Measurements from ENCODE around the gene PEDS1. TPM values are rescaled to one million over a fixed set of nuclear protein-coding genes. Genes with fewer than 3 reads are reported as not detected.

Gene PEDS1
- total RNA-seq, 1 donor from 2014 or later: 44.1 TPM

DNA sequence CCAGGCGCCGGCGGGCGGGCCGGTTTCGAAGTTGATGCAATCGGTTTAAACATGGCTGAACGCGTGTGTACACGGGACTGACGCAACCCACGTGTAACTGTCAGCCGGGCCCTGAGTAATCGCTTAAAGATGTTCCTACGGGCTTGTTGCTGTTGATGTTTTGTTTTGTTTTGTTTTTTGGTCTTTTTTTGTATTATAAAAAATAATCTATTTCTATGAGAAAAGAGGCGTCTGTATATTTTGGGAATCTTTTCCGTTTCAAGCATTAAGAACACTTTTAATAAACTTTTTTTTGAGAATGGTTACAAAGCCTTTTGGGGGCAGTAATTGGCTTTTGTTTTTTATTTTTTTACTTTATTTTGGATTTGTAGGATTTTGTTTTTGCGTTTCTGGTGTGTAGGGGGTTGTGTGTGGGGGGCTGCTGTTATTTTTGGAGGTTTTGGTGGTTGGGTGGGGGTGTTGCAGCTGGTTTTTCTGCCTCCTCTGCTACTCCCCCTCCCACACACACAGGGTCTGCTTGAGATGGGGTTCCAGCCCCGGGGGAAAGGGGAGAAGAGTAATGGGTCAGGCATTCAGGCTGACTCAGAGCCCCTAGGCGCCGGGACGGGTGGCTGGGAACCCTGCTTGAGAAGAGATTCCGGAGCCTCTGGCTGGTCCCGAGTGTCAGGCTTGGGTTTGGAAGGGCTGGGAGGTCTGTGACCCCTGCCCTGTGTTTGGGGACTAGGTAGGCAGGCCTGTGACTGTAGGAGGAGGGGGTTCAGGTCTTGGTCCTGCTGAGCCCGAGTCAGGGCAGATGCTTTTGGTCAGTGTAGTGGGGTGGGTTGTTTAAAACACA is 39.1 kb upstream of the PEDS1 start:
- no peak for FAIRE-seq

GRCh38 chr20:50191544-50192363 is 38.2 kb upstream of the PEDS1 start:
- peaks cover 34% of the 10 kb centered on the region for H3K79me2 ChIP-seq (ENCODE audit: insufficient read depth, low read length)
- H3K4me1 ChIP-seq (ENCODE audit: insufficient read depth, low read length): peaks cover 27% of the 10 kb centered on the region
- peak overlapping the region; percentile 96 for H3K9ac ChIP-seq (ENCODE audit: low read length)
- FAIRE-seq (no peak), DNase-seq (ENCODE audit: low read depth) (peak; percentile 46)
- H3K27me3 ChIP-seq (ENCODE audit: insufficient read depth, low read length): no peaks in the 10 kb centered on the region
- Mint-ChIP-seq H3K27ac (ENCODE audit: unreplicated experiment) (peak overlapping the region; percentile 100), H3K4me1 (ENCODE audit: low read depth, unreplicated experiment) (peaks cover 18% of the 10 kb centered on the region), H3K9me3 (ENCODE audit: unreplicated experiment) (no peaks in the 10 kb centered on the region), H3K36me3 (ENCODE audit: low read depth, unreplicated experiment) (peaks cover 8% of the 10 kb centered on the region), H3K27me3 (ENCODE audit: low read depth, unreplicated experiment) (peaks cover 2% of the 10 kb centered on the region), H3K4me3 (ENCODE audit: unreplicated experiment) (peak overlapping the region; percentile 98)
- H3K9me3 ChIP-seq (ENCODE audit: insufficient read depth, low read depth, low read length): no peaks in the 10 kb centered on the region
- peak overlapping the region; percentile 97 for H3K4me3 ChIP-seq (ENCODE audit: insufficient read depth, low read depth, low read length)
- no peaks in the 10 kb centered on the region for H3K36me3 ChIP-seq (ENCODE audit: insufficient read depth, low read length)
- peaks cover 33% of the 10 kb centered on the region for H4K20me1 ChIP-seq (ENCODE audit: insufficient read depth, low read length)
- no peak for TF ChIP-seq EZH2 (IDR thresholded peaks at IDR 0.05; ENCODE audit: insufficient read depth, low read length)
- TF ChIP-seq, protein P1, sequence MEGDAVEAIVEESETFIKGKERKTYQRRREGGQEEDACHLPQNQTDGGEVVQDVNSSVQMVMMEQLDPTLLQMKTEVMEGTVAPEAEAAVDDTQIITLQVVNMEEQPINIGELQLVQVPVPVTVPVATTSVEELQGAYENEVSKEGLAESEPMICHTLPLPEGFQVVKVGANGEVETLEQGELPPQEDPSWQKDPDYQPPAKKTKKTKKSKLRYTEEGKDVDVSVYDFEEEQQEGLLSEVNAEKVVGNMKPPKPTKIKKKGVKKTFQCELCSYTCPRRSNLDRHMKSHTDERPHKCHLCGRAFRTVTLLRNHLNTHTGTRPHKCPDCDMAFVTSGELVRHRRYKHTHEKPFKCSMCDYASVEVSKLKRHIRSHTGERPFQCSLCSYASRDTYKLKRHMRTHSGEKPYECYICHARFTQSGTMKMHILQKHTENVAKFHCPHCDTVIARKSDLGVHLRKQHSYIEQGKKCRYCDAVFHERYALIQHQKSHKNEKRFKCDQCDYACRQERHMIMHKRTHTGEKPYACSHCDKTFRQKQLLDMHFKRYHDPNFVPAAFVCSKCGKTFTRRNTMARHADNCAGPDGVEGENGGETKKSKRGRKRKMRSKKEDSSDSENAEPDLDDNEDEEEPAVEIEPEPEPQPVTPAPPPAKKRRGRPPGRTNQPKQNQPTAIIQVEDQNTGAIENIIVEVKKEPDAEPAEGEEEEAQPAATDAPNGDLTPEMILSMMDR (IDR thresholded peaks at IDR 0.05; ENCODE audit: insufficient read depth, low read depth, low read length): peak; percentile 6
- peak overlapping the region; percentile 96 for H3K4me2 ChIP-seq (ENCODE audit: low read length)
- H3K27ac ChIP-seq (ENCODE audit: low read depth, low read length): peak overlapping the region; percentile 98
- peak overlapping the region; percentile 59 for H2AFZ ChIP-seq (ENCODE audit: low read depth, low read length)

More for the DNA sequence above, 39.1 kb upstream of the PEDS1 start:
- H4K20me1 ChIP-seq (ENCODE audit: insufficient read depth, low read length): peaks cover 33% of the 10 kb centered on the region
- peaks cover 18% of the 10 kb centered on the region for H3K4me1 Mint-ChIP-seq (ENCODE audit: low read depth, unreplicated experiment)
- no peaks in the 10 kb centered on the region for H3K27me3 ChIP-seq (ENCODE audit: insufficient read depth, low read length)
- H3K27ac ChIP-seq (ENCODE audit: low read depth, low read length): peak overlapping the region; percentile 98
- peaks cover 8% of the 10 kb centered on the region for H3K36me3 Mint-ChIP-seq (ENCODE audit: low read depth, unreplicated experiment)
- peaks cover 34% of the 10 kb centered on the region for H3K79me2 ChIP-seq (ENCODE audit: insufficient read depth, low read length)
- TF ChIP-seq, protein P1 (IDR thresholded peaks at IDR 0.05; ENCODE audit: insufficient read depth, low read depth, low read length): no peak
- TF ChIP-seq EZH2 (IDR thresholded peaks at IDR 0.05; ENCODE audit: insufficient read depth, low read length): no peak
- DNase-seq (ENCODE audit: low read depth): peak; percentile 85
- peak overlapping the region; percentile 96 for H3K9ac ChIP-seq (ENCODE audit: low read length)
- H3K4me3 Mint-ChIP-seq (ENCODE audit: unreplicated experiment): peak overlapping the region; percentile 98
- no peaks in the 10 kb centered on the region for H3K9me3 ChIP-seq (ENCODE audit: insufficient read depth, low read depth, low read length)
- H3K4me3 ChIP-seq (ENCODE audit: insufficient read depth, low read depth, low read length): peak overlapping the region; percentile 97
- H3K27ac Mint-ChIP-seq (ENCODE audit: unreplicated experiment): peak overlapping the region; percentile 100
- H3K4me1 ChIP-seq (ENCODE audit: insufficient read depth, low read length): peaks cover 22% of the 10 kb centered on the region
- peak overlapping the region; percentile 96 for H3K4me2 ChIP-seq (ENCODE audit: low read length)
- H3K27me3 Mint-ChIP-seq (ENCODE audit: low read depth, unreplicated experiment): peaks cover 2% of the 10 kb centered on the region
- H3K36me3 ChIP-seq (ENCODE audit: insufficient read depth, low read length): no peaks in the 10 kb centered on the region
- H3K9me3 Mint-ChIP-seq (ENCODE audit: unreplicated experiment): no peaks in the 10 kb centered on the region
- H2AFZ ChIP-seq (ENCODE audit: low read depth, low read length): no peak overlapping the region
